ENCODE data around the gene MTA1.

GRCh38 chr14:105408592-105408991 lies 11.0 kb upstream of the MTA1 start:
- TF ChIP-seq EZH2 (IDR thresholded peaks at IDR 0.05; ENCODE audit: borderline replicate concordance, low read length), result no peak
- TF ChIP-seq, protein P1, sequence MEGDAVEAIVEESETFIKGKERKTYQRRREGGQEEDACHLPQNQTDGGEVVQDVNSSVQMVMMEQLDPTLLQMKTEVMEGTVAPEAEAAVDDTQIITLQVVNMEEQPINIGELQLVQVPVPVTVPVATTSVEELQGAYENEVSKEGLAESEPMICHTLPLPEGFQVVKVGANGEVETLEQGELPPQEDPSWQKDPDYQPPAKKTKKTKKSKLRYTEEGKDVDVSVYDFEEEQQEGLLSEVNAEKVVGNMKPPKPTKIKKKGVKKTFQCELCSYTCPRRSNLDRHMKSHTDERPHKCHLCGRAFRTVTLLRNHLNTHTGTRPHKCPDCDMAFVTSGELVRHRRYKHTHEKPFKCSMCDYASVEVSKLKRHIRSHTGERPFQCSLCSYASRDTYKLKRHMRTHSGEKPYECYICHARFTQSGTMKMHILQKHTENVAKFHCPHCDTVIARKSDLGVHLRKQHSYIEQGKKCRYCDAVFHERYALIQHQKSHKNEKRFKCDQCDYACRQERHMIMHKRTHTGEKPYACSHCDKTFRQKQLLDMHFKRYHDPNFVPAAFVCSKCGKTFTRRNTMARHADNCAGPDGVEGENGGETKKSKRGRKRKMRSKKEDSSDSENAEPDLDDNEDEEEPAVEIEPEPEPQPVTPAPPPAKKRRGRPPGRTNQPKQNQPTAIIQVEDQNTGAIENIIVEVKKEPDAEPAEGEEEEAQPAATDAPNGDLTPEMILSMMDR (IDR thresholded peaks at IDR 0.05; ENCODE audit: low read length), result no peak
